GM19455 (cell line): ENCODE results near the gene SUCO.
"Not testable (repeated sequence)": the region's sequence is repeated elsewhere in the genome, so short reads cannot be mapped to it uniquely, and the experiment has no call there.

Experiments used
- ATAC-seq: cut with Tn5 transposase; IDR thresholded peaks from one replicate; pipeline ENCODE4 v1.9.1; 2021; ENCODE audit not compliant: unreplicated experiment

The SUCO gene

GRCh38 chr1:172559572-172560210 lies 26.7 kb downstream of the SUCO start:
- ATAC-seq, result no peak

DNA sequence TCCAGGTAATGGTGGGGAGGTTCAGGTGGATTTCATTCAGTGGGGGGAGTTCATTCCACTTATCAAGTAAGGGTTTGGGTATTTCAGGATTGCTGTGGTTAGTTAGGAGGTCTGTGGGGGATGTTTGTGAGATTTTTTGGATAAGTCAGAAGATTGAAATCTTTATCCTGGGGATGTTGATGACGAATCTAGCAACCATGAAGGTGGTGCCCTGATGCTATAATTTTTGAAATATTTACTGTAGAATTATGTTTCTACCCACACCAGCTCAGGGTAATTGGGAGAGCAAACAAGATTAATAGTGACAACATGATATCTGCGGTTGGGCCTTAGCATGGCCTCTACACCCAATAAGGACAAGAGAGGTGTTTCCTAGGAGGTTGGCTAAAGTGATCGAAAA lies 28.3 kb downstream of the SUCO start:
- no peak for ATAC-seq

DNA sequence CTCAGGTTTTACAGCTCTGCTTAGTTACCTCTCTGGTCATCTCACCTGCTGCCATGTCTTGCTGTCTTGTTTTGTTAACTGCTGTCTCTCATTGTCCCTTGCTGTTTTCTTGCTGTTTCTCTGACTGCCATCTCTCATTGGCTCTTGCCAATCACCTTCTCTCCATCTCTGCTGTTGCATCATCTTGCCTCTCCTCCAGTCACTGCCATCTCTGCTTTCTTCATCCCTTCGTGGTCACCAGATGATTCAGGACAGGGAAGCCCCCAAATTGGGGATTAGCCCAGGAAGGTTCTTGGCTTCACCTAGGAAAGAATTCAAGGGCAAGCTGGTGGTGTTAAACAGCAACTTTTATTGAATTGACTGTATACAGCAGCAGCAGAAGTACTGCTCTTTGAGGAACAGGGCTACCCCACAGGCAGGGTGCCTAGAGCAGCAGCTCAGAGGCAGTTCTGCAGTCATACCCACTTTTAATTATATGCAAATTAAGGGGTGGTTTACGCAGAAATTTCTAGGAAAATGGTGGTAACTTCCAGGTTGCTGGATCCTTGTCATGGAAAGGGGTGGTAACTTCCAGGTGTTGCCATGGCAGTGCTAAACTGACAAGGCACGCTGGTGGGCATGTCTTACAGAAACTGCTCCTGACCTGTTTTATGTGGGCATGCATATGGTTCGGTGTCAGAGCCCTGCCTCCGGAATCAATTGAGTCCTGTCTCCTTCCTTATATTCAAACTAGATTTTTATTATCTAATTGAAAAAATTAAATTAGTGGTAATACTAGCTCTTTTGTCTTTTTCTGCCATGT lies 33.4 kb downstream of the SUCO start:
- ATAC-seq, result no peak

DNA sequence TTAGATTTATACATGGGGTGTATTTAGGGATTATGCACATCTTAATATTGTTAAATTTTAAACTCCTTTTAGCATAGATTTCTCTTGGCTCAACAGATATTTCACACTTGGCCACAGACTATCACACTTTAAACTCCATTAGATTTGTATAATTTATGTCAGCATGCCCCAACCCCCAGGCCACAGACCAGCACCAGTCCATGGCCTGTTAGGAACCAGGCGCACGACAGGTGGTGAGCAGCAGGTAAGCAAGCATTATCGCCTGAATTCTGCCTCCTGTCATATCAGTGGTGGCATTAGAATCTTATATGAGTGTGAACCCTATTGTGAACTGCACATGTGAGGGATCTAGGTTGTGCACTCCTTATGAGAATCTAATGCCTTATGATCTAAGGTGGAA lies 34.8 kb downstream of the SUCO start:
- no peak for ATAC-seq

DNA sequence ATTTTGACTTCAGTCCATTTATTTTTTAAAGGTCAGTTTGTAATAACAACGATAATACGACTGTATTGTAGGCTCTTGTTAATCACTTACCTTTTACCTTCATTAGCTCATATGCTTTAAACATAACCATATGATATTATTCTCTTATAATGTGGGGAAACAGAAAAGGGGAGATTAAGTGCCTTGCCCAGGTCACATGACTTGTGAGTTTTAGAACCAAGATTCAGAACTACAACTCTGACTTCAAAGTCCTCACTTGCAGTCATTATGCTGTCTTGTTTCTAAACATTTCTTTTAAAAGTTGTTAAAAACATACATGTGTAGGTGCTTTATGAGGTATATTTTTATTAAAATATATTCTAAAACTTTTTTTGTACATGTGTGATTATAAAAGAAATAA lies 41.1 kb downstream of the SUCO start:
- no peak for ATAC-seq

DNA sequence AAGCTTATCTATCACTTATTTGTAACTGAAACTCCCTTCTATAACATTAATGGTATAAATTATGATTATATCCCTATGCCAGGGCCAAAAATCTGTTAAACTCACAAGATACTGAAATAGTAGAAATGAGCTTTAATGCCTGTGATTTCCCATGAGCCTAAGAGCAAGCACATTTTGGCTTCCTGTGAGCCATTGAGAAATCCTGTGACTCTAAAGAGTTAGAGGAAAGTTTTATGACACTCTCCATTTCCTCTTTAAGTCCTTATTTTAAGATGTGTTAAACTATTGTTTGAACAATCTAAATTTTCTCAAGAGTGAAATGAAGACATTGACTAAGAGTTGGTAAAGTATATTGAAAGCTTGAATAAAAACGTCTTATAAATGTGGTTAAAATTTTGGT lies 45.6 kb downstream of the SUCO start:
- ATAC-seq, result no peak

DNA sequence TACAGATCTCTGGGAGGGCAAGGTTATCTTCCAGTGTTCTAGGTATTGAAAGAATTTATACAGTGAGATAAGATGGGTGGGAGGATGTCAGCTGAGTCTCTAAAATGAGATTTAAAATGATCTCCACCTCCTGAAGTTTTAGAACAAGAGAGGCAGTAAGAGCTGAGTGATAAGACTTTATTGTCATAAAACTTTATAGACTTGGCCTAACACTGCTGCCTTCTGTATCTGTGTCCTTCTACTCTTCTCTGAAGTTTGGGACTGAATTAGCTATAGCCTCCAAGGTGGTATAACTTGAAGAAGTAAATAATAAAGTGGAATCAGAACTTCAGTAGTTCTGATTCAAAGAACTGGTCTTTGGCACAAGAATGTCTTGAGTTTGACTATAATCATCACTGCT lies 48.3 kb downstream of the SUCO start:
- no peak for ATAC-seq

GRCh38 chr1:172581779-172582178 lies 48.8 kb downstream of the SUCO start:
- no peak for ATAC-seq

DNA sequence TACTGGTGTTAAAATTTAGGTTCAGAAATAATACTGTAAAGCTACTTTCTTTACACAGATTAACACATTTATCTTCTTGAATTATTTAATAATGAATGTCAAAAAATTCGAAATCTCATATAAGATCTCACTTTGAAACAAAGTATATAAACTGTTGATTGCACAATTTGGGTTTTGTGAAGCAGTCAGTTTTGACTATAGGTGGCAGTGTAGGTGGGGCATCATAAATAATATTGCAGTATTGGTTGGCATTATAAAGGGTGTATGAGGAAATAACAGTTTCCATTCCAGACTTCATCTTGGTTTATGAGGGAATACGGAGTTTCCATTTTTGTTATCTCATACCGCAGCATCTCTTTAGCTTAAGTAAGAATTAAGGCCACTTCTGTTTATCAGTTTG lies 49.9 kb downstream of the SUCO start:
- no peak for ATAC-seq

DNA sequence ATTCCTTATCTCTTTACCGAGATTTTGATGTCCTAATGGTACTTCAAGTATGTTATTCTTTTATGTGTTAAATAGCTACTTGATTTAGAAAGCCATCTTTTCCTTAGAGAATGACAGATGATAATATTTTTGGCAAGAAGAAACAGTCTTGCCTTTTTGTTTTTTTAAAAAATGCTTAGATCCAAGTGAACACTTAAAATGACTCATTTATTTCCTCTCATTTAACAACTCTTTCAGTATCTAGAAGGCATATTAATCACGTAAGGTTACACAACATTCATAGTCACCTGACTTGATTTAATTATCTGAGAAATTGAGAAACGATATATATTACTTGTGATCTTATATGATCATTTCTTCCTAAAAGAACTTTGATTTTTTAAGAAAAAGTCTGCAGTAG lies 52.4 kb downstream of the SUCO start:
- no peak for ATAC-seq

GRCh38 chr1:172585861-172586260 lies 52.9 kb downstream of the SUCO start:
- ATAC-seq, result no peak

DNA sequence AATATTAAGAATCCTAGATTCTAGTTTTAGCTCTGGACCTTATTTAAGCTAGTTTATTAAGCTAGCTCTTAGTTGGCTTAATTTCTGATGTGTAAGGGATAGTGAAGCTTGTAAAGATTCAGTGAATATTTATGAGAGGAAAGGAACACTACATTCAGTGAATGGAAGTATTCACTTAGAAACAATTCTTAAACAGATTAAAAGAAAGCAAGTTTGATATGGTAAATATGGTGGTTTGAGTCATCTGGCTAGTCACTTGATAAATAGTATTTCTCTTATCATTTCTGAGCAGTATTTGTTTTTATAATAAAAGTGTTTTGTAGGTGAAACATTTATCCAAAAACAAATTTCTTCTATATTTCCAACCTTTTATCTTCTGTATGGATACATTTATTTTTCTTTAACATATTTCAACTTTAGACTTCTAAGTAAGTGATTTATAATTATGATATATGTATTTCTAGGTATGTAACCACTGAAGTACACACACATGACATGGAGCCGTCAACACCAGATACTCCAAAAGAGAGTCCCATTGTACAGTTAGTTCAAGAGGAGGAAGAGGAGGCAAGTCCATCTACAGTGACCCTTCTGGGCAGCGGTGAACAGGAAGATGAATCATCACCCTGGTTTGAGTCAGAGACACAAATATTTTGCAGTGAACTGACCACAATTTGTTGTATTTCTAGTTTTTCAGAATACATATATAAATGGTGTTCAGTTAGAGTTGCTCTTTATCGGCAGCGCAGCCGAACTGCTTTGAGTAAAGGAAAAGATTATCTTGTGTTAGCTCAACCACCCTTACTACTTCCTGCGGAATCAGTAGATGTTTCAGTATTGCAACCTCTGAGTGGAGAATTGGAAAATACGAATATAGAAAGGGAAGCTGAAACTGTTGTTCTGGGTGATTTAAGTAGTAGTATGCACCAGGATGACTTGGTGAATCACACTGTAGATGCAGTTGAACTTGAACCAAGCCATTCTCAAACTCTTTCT lies 55.6 kb downstream of the SUCO start:
- no peak for ATAC-seq

- ATAC-seq, result no peak
These were observed 56.6 kb downstream of the SUCO start for GRCh38 chr1:172589553-172589952.

GRCh38 chr1:172591429-172591828 lies 58.5 kb downstream of the SUCO start:
- ATAC-seq, result not testable (repeated sequence)

DNA sequence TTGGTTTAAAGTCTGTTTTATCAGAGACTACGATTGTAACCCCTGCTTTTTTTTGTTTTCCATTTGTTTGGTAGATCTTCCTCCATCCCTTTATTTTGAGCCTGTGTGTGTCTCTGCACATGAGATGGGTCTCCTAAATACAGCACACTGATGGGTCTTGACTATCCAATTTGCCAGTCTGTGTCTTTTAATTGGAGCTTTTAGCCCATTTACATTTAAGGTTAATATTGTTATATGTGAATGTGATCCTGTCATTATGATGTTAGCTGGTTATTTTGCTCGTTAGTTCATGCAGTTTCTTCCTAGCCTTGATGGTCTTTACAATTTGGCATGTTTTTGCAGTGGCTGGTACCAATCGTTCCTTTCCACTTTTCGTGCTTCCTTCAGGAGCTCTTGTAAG lies 62.1 kb downstream of the SUCO start:
- not testable (repeated sequence) for ATAC-seq

GRCh38 chr1:172596782-172597181 lies 63.8 kb downstream of the SUCO start:
- ATAC-seq, result not testable (repeated sequence)

GRCh38 chr1:172599912-172600311 lies 67.0 kb downstream of the SUCO start:
- ATAC-seq, result no peak

DNA sequence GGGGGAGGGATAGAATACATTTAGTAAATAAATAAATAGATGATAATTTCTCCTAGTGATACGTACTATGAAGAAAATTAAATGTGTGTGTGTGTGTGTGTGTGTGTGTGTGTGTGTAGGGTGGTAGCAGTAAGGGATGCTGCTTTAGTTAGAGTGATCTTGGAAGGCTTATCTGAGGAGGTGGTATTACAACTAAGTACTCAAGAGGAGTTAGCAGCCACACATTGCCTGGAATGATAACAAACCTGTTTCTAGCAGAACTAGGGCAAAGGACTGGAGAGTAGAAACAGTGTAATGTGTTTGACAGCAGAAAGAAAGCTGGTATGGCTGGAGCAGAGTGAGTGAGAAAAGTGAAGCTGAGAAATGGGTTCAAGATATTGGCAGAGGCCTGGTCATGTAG lies 67.7 kb downstream of the SUCO start:
- ATAC-seq, result no peak

DNA sequence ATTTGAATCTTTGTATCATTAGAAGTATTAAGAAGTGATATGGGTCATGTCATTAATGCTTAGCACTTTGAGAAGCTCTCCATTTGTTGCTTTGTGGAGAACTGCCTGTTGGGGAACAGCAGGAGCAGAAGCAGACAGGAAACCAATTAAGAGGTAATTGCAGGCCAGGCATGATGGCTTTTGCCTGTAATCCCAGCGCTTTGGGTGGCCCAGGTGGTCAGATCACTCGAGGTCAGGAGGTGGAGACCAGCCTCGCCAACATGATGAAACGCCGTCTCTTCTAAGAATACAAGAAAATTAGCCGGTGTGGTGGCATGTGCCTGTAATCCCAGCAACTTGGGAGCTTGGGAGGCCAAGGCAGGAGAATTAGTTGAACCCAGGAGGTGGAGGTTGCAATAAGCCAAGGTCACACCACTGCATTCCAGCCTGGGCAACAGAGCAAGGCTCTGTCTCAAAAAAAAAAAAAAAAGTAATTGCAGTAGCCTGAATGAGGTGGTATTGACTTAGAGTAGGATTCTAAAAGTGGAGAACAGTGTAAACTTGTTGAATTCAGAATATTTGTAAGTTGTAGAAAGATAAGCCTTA lies 68.2 kb downstream of the SUCO start:
- ATAC-seq, result no peak

GRCh38 chr1:172602706-172603105 lies 69.8 kb downstream of the SUCO start:
- no peak for ATAC-seq

- ATAC-seq, result no peak
These were observed 70.9 kb downstream of the SUCO start for GRCh38 chr1:172603816-172604215.
